PC-3 (cell line): ENCODE measurements around the gene LEP. TPM values are rescaled to one million over a fixed set of nuclear protein-coding genes. Genes with fewer than 3 reads are reported as not detected.

Experiments used
- ATAC-seq: fragments of 200-7000 bp; cut with Tn5 transposase; 2 replicates; pipeline ENCODE4 v1.9.1; 2020; ENCODE audit warnings: mild to moderate bottlenecking, moderate library complexity
- BruUV-seq: library from RNA; stranded (reverse); fragments of 400-500 nt; replicated peaks from 2 replicates; lab custom pipeline; 2021; lab: Mats Ljungman, UMichigan
- CTCF ChIA-PET: fragments of 300-600 bp; sonication (Branson Sonifier 250); formaldehyde crosslinking; loops from one replicate; lab custom pipeline; 2022; ENCODE audit warnings: antibody characterized with exemption; lab: Charles Lee
- POLR2A ChIA-PET: fragments of 300-600 bp; sonication (Branson Sonifier 250); formaldehyde crosslinking; loops from one replicate; lab custom pipeline; 2022; ENCODE audit warnings: antibody characterized with exemption; ENCODE audit not compliant: unreplicated experiment; lab: Charles Lee
- DNase-seq: peaks from one replicate; pipeline ENCODE4 v3.0.0-alpha.2; 2015
- H2AFZ ChIP-seq: fragments of 300-600 bp; sonication (generic); 2 replicates; pipeline ENCODE4 v1.6.0; 2016; ENCODE audit warnings: antibody characterized with exemption, low read length
- H3F3A ChIP-seq: fragments of 300-600 bp; sonication (generic); one replicate; pipeline ENCODE4 v1.6.0; 2017; ENCODE audit warnings: antibody characterized with exemption, low read length, control low read depth, mild to moderate bottlenecking; ENCODE audit not compliant: unreplicated experiment
- H3K27ac ChIP-seq: fragments of 300-600 bp; sonication (generic); 2 replicates; pipeline ENCODE4 v1.5.1; 2016; ENCODE audit warnings: mild to moderate bottlenecking, low read length
- H3K27me3 ChIP-seq: fragments of 300-600 bp; sonication (generic); 2 replicates; pipeline ENCODE4 v1.6.1; 2016; ENCODE audit warnings: low read length, mixed read lengths
- H3K36me3 ChIP-seq: fragments of 300-600 bp; sonication (generic); 2 replicates; pipeline ENCODE4 v1.6.1; 2016; ENCODE audit warnings: low read depth, mixed run types, low read length, mixed read lengths
- H3K4me1 ChIP-seq: fragments of 300-600 bp; sonication (generic); 2 replicates; pipeline ENCODE4 v1.5.1; 2016; ENCODE audit warnings: low read length; ENCODE audit not compliant: insufficient read depth
- H3K4me2 ChIP-seq: fragments of 300-600 bp; sonication (generic); 2 replicates; pipeline ENCODE4 v1.6.0; 2016; ENCODE audit warnings: low read length
- H3K4me3 ChIP-seq: fragments of 300-600 bp; sonication (generic); 2 replicates; pipeline ENCODE4 v1.5.1; 2016; ENCODE audit warnings: mild to moderate bottlenecking, low read length, mixed read lengths
- H3K79me2 ChIP-seq: fragments of 300-600 bp; sonication (generic); 2 replicates; pipeline ENCODE4 v1.6.1; 2017; ENCODE audit warnings: low read length, mixed read lengths
- H3K9ac ChIP-seq: fragments of 300-600 bp; sonication (generic); 2 replicates; pipeline ENCODE4 v1.6.0; 2016; ENCODE audit warnings: mild to moderate bottlenecking, low read length
- H3K9me2 ChIP-seq: fragments of 300-600 bp; sonication (generic); replicated peaks from 2 replicates; pipeline ENCODE4 v1.6.1; 2016; ENCODE audit warnings: mixed run types, low read length, mixed read lengths
- H3K9me3 ChIP-seq: fragments of 300-600 bp; sonication (generic); 2 replicates; pipeline ENCODE4 v1.6.1; 2016; ENCODE audit warnings: low read length, mixed read lengths
- H4K20me1 ChIP-seq: fragments of 300-600 bp; sonication (generic); 2 replicates; pipeline ENCODE4 v1.6.1; 2016; ENCODE audit warnings: low read length, mixed read lengths
- EZH2 ChIP-seq: fragments of 300-600 bp; sonication (generic); IDR thresholded peaks from one replicate; pipeline ENCODE4 v1.6.1; 2017; ENCODE audit warnings: antibody characterized with exemption, mild to moderate bottlenecking, low read length; ENCODE audit not compliant: unreplicated experiment
- EZH2phosphoT487 ChIP-seq: fragments of 300-600 bp; sonication (generic); IDR thresholded peaks from 2 replicates; pipeline ENCODE4 v1.6.1; 2018; ENCODE audit warnings: mild to moderate bottlenecking, antibody characterized with exemption, low read length, borderline replicate concordance
- intact Hi-C: fragments of 100-400 bp; cut with micrococcal nuclease; formaldehyde crosslinking; loops from 2 replicates; pipeline ENCODE4 v1.9.0; 2023
- microRNA-seq: library from miRNA; unstranded; fragments of <30 nt; microRNA quantifications from one replicate; pipeline ENCODE4 v1.1.0, GENCODE V29; 2020; ENCODE audit not compliant: unreplicated experiment
- total RNA-seq: library from RNA; depleted of rRNA; stranded (reverse); fragments of >200 nt; gene quantifications from 2 replicates; pipeline ENCODE4 v1.2.3, GENCODE V29; 2014; rRNA removed
- TF ChIP-seq, protein P1 (sequence below): fragments of 300-600 bp; sonication (generic); conservative IDR thresholded peaks from 2 replicates; pipeline ENCODE4 v1.5.1; 2017; ENCODE audit warnings: antibody characterized with exemption, low read depth, mild to moderate bottlenecking, low read length

Gene LEP
- total RNA-seq, 1 experiment from 2014 or later, result not detected

DNA sequence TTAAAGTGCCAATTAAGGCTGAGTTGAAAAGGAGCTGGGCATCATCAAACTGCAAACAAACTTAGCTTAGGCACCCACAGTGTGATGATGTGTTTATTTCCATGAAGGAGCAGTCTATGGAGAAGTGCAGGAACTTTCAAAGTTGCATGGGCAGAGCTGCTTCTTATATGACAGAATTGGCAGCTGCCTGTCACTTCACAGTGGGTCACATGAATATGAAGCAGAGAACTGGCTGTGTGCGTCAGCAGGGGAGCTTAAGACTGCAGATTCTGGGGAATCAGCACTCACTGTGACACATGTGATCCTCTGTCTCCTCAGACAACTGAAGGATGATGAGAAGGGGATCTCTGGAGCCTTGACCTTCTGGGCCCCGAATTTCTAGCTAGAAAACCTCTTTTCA lies 66.0 kb downstream of the LEP start:
- no peaks in the 10 kb centered on the region for H3K79me2 ChIP-seq
- H3K36me3 ChIP-seq, result peaks cover 64% of the 10 kb centered on the region
- TF ChIP-seq, protein P1, sequence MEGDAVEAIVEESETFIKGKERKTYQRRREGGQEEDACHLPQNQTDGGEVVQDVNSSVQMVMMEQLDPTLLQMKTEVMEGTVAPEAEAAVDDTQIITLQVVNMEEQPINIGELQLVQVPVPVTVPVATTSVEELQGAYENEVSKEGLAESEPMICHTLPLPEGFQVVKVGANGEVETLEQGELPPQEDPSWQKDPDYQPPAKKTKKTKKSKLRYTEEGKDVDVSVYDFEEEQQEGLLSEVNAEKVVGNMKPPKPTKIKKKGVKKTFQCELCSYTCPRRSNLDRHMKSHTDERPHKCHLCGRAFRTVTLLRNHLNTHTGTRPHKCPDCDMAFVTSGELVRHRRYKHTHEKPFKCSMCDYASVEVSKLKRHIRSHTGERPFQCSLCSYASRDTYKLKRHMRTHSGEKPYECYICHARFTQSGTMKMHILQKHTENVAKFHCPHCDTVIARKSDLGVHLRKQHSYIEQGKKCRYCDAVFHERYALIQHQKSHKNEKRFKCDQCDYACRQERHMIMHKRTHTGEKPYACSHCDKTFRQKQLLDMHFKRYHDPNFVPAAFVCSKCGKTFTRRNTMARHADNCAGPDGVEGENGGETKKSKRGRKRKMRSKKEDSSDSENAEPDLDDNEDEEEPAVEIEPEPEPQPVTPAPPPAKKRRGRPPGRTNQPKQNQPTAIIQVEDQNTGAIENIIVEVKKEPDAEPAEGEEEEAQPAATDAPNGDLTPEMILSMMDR, result no peak
- no peak for TF ChIP-seq EZH2
- no peak for TF ChIP-seq EZH2phosphoT487
- H4K20me1 ChIP-seq, result no peaks in the 10 kb centered on the region
- ATAC-seq (no peak), DNase-seq (no peak)
- H3F3A ChIP-seq, result no peaks in the 10 kb centered on the region
- H2AFZ ChIP-seq, result no peak overlapping the region
- POLR2A ChIA-PET, result interaction anchor here (0.6 kb wide), 1 partner anchor 38 kb away, joined by 3 read pairs; no protein-coding TSS in a partner anchor
- H3K4me3 ChIP-seq, result no peak overlapping the region
- no peak overlapping the region for H3K27ac ChIP-seq
- no peak overlapping the region for H3K9ac ChIP-seq
- H3K9me3 ChIP-seq, result no peaks in the 10 kb centered on the region
- intact Hi-C loops, result no loop called here
- H3K27me3 ChIP-seq, result no peaks in the 10 kb centered on the region
- H3K9me2 ChIP-seq, result no peaks in the 10 kb centered on the region
- no peak overlapping the region for H3K4me2 ChIP-seq
- no peaks in the 10 kb centered on the region for H3K4me1 ChIP-seq
- CTCF ChIA-PET, result no interaction called here
- no TSS peak for BruUV-seq

Small RNA genes lying within 50 kb of the gene (microRNA-seq; reads per million reads assigned to microRNA genes)
- gene MIR129-1, result not detected

Other genes starting within 250 kb of the LEP start
- 0.26 TPM in 1 of 2 replicates, not detected in the other for gene LRRC4, start 209.8 kb upstream of the LEP start, total RNA-seq
- gene RBM28, start 102.6 kb downstream of the LEP start, total RNA-seq, result 45.3 and 59.4 TPM in 2 replicates
- 0.36 and 0.69 TPM in 2 replicates for gene PRRT4, start 120.4 kb downstream of the LEP start, total RNA-seq
- 128 and 142 TPM in 2 replicates for gene IMPDH1, start 168.7 kb downstream of the LEP start, total RNA-seq
- gene HILPDA, start 214.6 kb downstream of the LEP start, total RNA-seq, result 25.7 and 29.1 TPM in 2 replicates
- 33.8 and 37.1 TPM in 2 replicates for gene METTL2B, start 235.5 kb downstream of the LEP start, total RNA-seq